ENCODE data around the gene FOXO3. TPM values are rescaled to one million over a fixed set of nuclear protein-coding genes. Genes with fewer than 3 reads are reported as not detected.

FOXO3 gene
- total RNA-seq, 1 experiment from 2014 or later: 22.1 TPM

DNA sequence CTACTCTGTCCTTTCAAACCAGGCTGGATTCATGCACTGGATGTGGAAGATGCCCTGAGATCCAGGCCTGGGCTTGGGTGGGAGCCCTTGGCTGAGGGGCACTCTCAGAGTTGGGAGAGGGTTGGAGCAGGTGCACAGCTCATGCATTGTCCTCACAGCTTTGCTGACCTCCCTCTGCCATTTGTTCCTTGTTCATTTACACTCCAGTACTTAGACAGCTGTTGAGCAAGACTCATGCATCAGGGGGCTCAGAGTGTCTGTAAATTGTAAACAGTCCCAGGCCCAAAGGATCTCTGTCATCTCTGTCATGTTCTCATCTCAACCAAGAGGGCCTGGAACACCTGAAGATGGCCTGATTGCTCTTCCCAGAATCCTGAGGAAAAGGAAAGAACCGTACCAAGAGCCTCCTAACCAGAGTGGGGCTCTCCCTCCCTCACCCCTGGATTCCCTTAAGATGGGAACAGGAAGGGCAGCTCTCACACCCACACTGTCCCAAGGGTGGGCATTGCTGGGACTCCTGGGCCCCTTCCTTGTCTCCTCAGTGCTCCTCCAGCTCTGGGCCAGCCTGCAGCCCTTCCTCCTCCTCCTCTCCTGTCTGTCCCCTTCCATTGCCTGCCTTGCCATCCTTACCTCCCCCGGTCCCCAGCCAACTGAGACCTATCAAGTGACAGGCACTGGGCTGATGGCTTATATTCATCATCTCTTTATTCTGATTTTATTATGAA lies 132.9 kb downstream of the FOXO3 start:
- TF ChIP-seq, protein P1, sequence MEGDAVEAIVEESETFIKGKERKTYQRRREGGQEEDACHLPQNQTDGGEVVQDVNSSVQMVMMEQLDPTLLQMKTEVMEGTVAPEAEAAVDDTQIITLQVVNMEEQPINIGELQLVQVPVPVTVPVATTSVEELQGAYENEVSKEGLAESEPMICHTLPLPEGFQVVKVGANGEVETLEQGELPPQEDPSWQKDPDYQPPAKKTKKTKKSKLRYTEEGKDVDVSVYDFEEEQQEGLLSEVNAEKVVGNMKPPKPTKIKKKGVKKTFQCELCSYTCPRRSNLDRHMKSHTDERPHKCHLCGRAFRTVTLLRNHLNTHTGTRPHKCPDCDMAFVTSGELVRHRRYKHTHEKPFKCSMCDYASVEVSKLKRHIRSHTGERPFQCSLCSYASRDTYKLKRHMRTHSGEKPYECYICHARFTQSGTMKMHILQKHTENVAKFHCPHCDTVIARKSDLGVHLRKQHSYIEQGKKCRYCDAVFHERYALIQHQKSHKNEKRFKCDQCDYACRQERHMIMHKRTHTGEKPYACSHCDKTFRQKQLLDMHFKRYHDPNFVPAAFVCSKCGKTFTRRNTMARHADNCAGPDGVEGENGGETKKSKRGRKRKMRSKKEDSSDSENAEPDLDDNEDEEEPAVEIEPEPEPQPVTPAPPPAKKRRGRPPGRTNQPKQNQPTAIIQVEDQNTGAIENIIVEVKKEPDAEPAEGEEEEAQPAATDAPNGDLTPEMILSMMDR (conservative IDR thresholded peaks at IDR 0.05): no peak
- H3K9me3 ChIP-seq (ENCODE audit: control insufficient read depth, low read depth, low read length): no peaks in the 10 kb centered on the region
- H2AK5ac ChIP-seq (ENCODE audit: insufficient read length, low read length): no peak overlapping the region
- H2BK5ac ChIP-seq (ENCODE audit: insufficient read length, low read length): no peak overlapping the region
- no peak overlapping the region for H3K9ac ChIP-seq (ENCODE audit: extremely low read depth, insufficient read length, low read length)
- no peaks in the 10 kb centered on the region for H3K9me3 Mint-ChIP-seq
- H3K18ac ChIP-seq (ENCODE audit: insufficient read length, low read depth, low read length): no peak overlapping the region
- H4K91ac ChIP-seq (ENCODE audit: insufficient read length, low read depth, low read length): no peak overlapping the region
- no peak overlapping the region for H2BK120ac ChIP-seq (ENCODE audit: low read depth, low read length, poor library complexity, severe bottlenecking)
- no peaks in the 10 kb centered on the region for H3K79me1 ChIP-seq (ENCODE audit: insufficient read depth, low read depth, low read length, poor library complexity, severe bottlenecking)
- WGBS (ENCODE audit: extremely low coverage, insufficient read length, low lambda C conversion rate): no CpG with 5 or more reads among the region's 2 CpGs
- no peak overlapping the region for H2BK20ac ChIP-seq (ENCODE audit: low read depth, low read length, poor library complexity, severe bottlenecking)
- DNase-seq: no peak
- no peaks in the 10 kb centered on the region; the same call in 1 of the 2 replicates for H3K27me3 Mint-ChIP-seq (ENCODE audit: low read depth)
- H4K20me1 ChIP-seq (ENCODE audit: control insufficient read depth, insufficient read depth, insufficient read length): no peaks in the 10 kb centered on the region
- 0 out of 7 replicates have a peak overlapping the region, but pooled peaks of 1 of the 3 experiments have one; percentile 30 for H3K27ac Mint-ChIP-seq
- no peak overlapping the region for H3K4me2 ChIP-seq (ENCODE audit: insufficient read depth, insufficient read length, low read length)
- H3K36me3 Mint-ChIP-seq (ENCODE audit: insufficient read depth in 1 of 3, low read depth in 3 of 3): 0 out of 7 replicates have a peak, but pooled peaks cover 0 to 2% (median 0%) of the 10 kb centered on the region in 3 experiments
- H4K8ac ChIP-seq (replicated peaks; ENCODE audit: insufficient read length, low read depth, low read length): no peak overlapping the region
- H3T11ph ChIP-seq (ENCODE audit: low read length): no peak overlapping the region
- no peak overlapping the region for H3K56ac ChIP-seq (ENCODE audit: insufficient read length, low read depth, low read length)
- no peaks in the 10 kb centered on the region for H3K27me3 ChIP-seq (ENCODE audit: insufficient read depth, low read length)
- H3K27ac ChIP-seq (ENCODE audit: insufficient read length, low read depth, low read length): no peak overlapping the region
- H3K79me2 ChIP-seq (ENCODE audit: insufficient read depth, low read length): no peaks in the 10 kb centered on the region
- H3K4me1 ChIP-seq (ENCODE audit: insufficient read depth, low read length): no peaks in the 10 kb centered on the region
- H2BK15ac ChIP-seq (ENCODE audit: low read depth, low read length): no peak overlapping the region
- H3K23ac ChIP-seq (ENCODE audit: insufficient read length, low read depth, low read length): no peak overlapping the region
- H3K14ac ChIP-seq (ENCODE audit: insufficient read depth, low read length): no peak overlapping the region
- H2AFZ ChIP-seq (ENCODE audit: low read length): no peak overlapping the region
- peaks cover 10 to 16% of the 10 kb centered on the region in 2 experiments for H3K4me1 Mint-ChIP-seq
- H3K4ac ChIP-seq (ENCODE audit: low read depth, low read length): no peak overlapping the region
- no peak overlapping the region for H3K4me3 Mint-ChIP-seq
- H4K5ac ChIP-seq (ENCODE audit: insufficient read length, low read depth, low read length): no peak overlapping the region
- H2BK12ac ChIP-seq (ENCODE audit: insufficient read length, low read depth, low read length): no peak overlapping the region
- no peaks in the 10 kb centered on the region for H3K23me2 ChIP-seq (ENCODE audit: insufficient read length, low read depth, low read length, poor library complexity, severe bottlenecking)
